Endothelial cell of umbilical vein (primary cell): ENCODE measurements around the gene DPP9. TPM values are rescaled to one million over a fixed set of nuclear protein-coding genes. Genes with fewer than 3 reads are reported as not detected.

Source experiments
- BruUV-seq: library from RNA; stranded (reverse); fragments of 400-500 nt; replicated peaks from 2 replicates; lab custom pipeline; 2021; lab: Mats Ljungman, UMichigan
- CTCF ChIA-PET: fragments of 300-600, 350-600 bp; sonication (Branson Sonifier 250); formaldehyde crosslinking; loops from one replicate; lab custom pipeline; 2021; ENCODE audit warnings: antibody characterized with exemption, inconsistent platforms; lab: Charles Lee
- POLR2A ChIA-PET: fragments of 300-600, 350-600 bp; sonication (Branson Sonifier 250); formaldehyde crosslinking; loops from one replicate; lab custom pipeline; 2021; ENCODE audit warnings: antibody characterized with exemption, inconsistent platforms; lab: Charles Lee
- DNase-seq: peaks from one replicate; pipeline ENCODE4 v3.0.0-alpha.2; 2011; ENCODE audit warnings: low read depth, low spot score
- FAIRE-seq: peaks from 2 replicates; lab custom pipeline; 2011; peaks lifted over from hg19 to GRCh38; lab: Jason Lieb, UNC
- H2AFZ ChIP-seq: 2 replicates; pipeline ENCODE4 v1.6.0; 2012; ENCODE audit warnings: low read depth, low read length, control low read depth, inconsistent platforms
- H3K27ac ChIP-seq: 2 replicates; pipeline ENCODE4 v1.5.1; 2011; ENCODE audit warnings: low read depth, mild to moderate bottlenecking, control low read depth, low read length, moderate library complexity; ENCODE audit not compliant: insufficient read depth
- H3K27me3 ChIP-seq, 2 experiments: 2 replicates each; pipeline versions ENCODE4 v1.6.0 to v1.6.1; 2011; ENCODE audit warnings: low read length in 2 of 2, mixed read lengths in 1 of 2; ENCODE audit not compliant: control insufficient read depth in 2 of 2, insufficient read depth in 2 of 2
- H3K36me3 ChIP-seq, 2 experiments: 2 replicates in 1 of 2; 3 replicates in 1 of 2; pipeline ENCODE4 v1.5.1; 2011; ENCODE audit warnings: low read length in 2 of 2, mild to moderate bottlenecking in 1 of 2, moderate library complexity in 1 of 2; ENCODE audit not compliant: control insufficient read depth in 2 of 2, insufficient read depth in 2 of 2; ENCODE audit errors: extremely low read depth in 1 of 2
- H3K4me1 ChIP-seq: 3 replicates; pipeline ENCODE4 v1.5.1; 2011; ENCODE audit warnings: mild to moderate bottlenecking, low read length; ENCODE audit not compliant: control insufficient read depth, insufficient read depth; ENCODE audit errors: extremely low read depth
- H3K4me2 ChIP-seq: 2 replicates; pipeline ENCODE4 v1.6.1; 2011; ENCODE audit warnings: low read length, control low read depth, mixed read lengths; ENCODE audit not compliant: insufficient read depth
- H3K4me3 ChIP-seq, 3 experiments: fragments of 200-600 bp in 1 of 3; sonication (generic), shearing (Covaris generic) in 1 of 3; replicated peaks in 1 of 3; 2 replicates each; pipeline ENCODE4 v1.5.1; 2011 to 2016; ENCODE audit warnings: control low read depth in 3 of 3, low read length in 3 of 3, mild to moderate bottlenecking in 2 of 3, inconsistent platforms in 1 of 3, low read depth in 1 of 3, moderate library complexity in 1 of 3; ENCODE audit not compliant: insufficient read depth in 1 of 3
- H3K79me2 ChIP-seq: 2 replicates; pipeline ENCODE4 v1.6.0; 2012; ENCODE audit warnings: low read length, inconsistent platforms; ENCODE audit not compliant: control insufficient read depth, insufficient read depth
- H3K9ac ChIP-seq: replicated peaks from 2 replicates; pipeline ENCODE3; 2011; ENCODE audit warnings: low read length, control low read depth; ENCODE audit not compliant: insufficient read depth; ENCODE audit errors: extremely low read depth
- H3K9me1 ChIP-seq: replicated peaks from 3 replicates; pipeline ENCODE4 v1.6.0; 2011; ENCODE audit warnings: mild to moderate bottlenecking, low read length; ENCODE audit not compliant: control insufficient read depth, insufficient read depth; ENCODE audit errors: extremely low read depth
- H3K9me3 ChIP-seq: replicated peaks from 2 replicates; pipeline ENCODE4 v1.5.1; 2012; ENCODE audit warnings: low read length, inconsistent platforms; ENCODE audit not compliant: control insufficient read depth, insufficient read depth
- H4K20me1 ChIP-seq: replicated peaks from 2 replicates; pipeline ENCODE3; 2011; ENCODE audit warnings: mild to moderate bottlenecking, low read length; ENCODE audit not compliant: control insufficient read depth, insufficient read depth; ENCODE audit errors: extremely low read depth
- CTCF ChIP-seq, 2 donors: IDR thresholded peaks; 1 replicate in 1 of 2; 2 replicates in 1 of 2; pipeline ENCODE4 v1.5.1; 2011; ENCODE audit warnings: low read length in 2 of 2, mild to moderate bottlenecking in 2 of 2, moderate library complexity in 2 of 2, control low read depth in 1 of 2, inconsistent platforms in 1 of 2, low read depth in 1 of 2; ENCODE audit not compliant: insufficient read depth in 1 of 2; ENCODE audit errors: extremely low read depth in 1 of 2
- EZH2 ChIP-seq: IDR thresholded peaks from 2 replicates; pipeline ENCODE4 v1.6.1; 2012; ENCODE audit warnings: borderline replicate concordance, low read depth, mild to moderate bottlenecking, moderate library complexity, low read length, inconsistent platforms; ENCODE audit not compliant: severe bottlenecking
- FOS ChIP-seq: IDR thresholded peaks from 2 replicates; pipeline ENCODE4 v1.6.1; 2011; ENCODE audit warnings: mild to moderate bottlenecking, low read length, moderate library complexity, borderline replicate concordance; ENCODE audit not compliant: insufficient read depth
- GATA2 ChIP-seq: IDR thresholded peaks from 2 replicates; pipeline ENCODE4 v1.7.0; 2011; ENCODE audit warnings: low read depth, mild to moderate bottlenecking, moderate library complexity, mixed read lengths, low read length; ENCODE audit not compliant: insufficient read length, insufficient read depth
- JUN ChIP-seq: IDR thresholded peaks from 2 replicates; pipeline ENCODE4 v1.6.1; 2011; ENCODE audit warnings: borderline replicate concordance, low read depth; ENCODE audit not compliant: insufficient read length, insufficient read depth
- MAX ChIP-seq: IDR thresholded peaks from 2 replicates; pipeline ENCODE4 v1.6.1; 2011; ENCODE audit not compliant: insufficient read depth, insufficient read length
- MYC ChIP-seq: IDR thresholded peaks from one replicate; pipeline ENCODE4 v1.6.1; 2011; ENCODE audit warnings: mild to moderate bottlenecking, low read depth, low read length
- POLR2A ChIP-seq: IDR thresholded peaks from 2 replicates; pipeline ENCODE4 v1.6.1; 2012; ENCODE audit warnings: low read depth, mild to moderate bottlenecking, control low read depth, low read length
- POLR2AphosphoS5 ChIP-seq: IDR thresholded peaks from 2 replicates; pipeline ENCODE4 v1.6.1; 2012; ENCODE audit warnings: low read depth, mild to moderate bottlenecking, control low read depth, low read length, moderate library complexity; ENCODE audit not compliant: insufficient read depth
- dilution Hi-C: fragments of 300-500 bp; cut with MboI; formaldehyde crosslinking; loops from one replicate; pipeline ENCODE4 v1.15.0; 2019; ENCODE audit warnings: low sequenced_read_pairs; ENCODE audit not compliant: extremely low pct_ligation_motif_present
- intact Hi-C: fragments of 100-400 bp; cut with micrococcal nuclease; formaldehyde crosslinking; loops from one replicate; pipeline ENCODE4 v1.10.0; 2022
- polyA plus RNA-seq, 4 experiments: library from polyadenylated mRNA; depleted of rRNA in 3 of 4; stranded (reverse) in 3 of 4; unstranded in 1 of 4; fragments of >200 nt; gene quantifications; 2 replicates each; pipeline versions ENCODE4 v1.2.1 to v1.2.3, GENCODE V29; 2011 to 2012; ENCODE audit warnings: missing spikeins in 1 of 4
- total RNA-seq: library from RNA; stranded (reverse); gene quantifications from 2 replicates; pipeline ENCODE4 v1.2.3, GENCODE V29; 2021

DPP9 gene
- total and polyA plus RNA-seq, 2 donors (not counting 3 experiments of a cell fraction or from before 2014, with no cell fraction given): 31.5 to 98.0 TPM

- DNase-seq (no peak), FAIRE-seq (no peak)
- no peaks in the 10 kb centered on the region for H3K9me1 ChIP-seq
- intact Hi-C loops (no loop called here), dilution Hi-C loops (no loop called here)
- H3K36me3 ChIP-seq: peaks cover 11 to 60% of the 10 kb centered on the region in 2 experiments
- CTCF ChIA-PET: interaction anchor here (1.0 to 1.8 kb wide), 2 partner anchors 12 to 98 kb away, joined by 3 to 5 read pairs; partner anchors contain the start of gene FEM1A
- no peaks in the 10 kb centered on the region for H3K27me3 ChIP-seq
- H3K9ac ChIP-seq: no peak overlapping the region
- peaks cover 9% of the 10 kb centered on the region for H3K4me1 ChIP-seq
- no peak overlapping the region for H3K4me2 ChIP-seq
- no peak overlapping the region for H2AFZ ChIP-seq
- BruUV-seq: no TSS peak
- POLR2A ChIA-PET: no interaction called here
- no peak for TF ChIP-seq MAX
- no peak for TF ChIP-seq GATA2
- no peak for TF ChIP-seq POLR2AphosphoS5
- TF ChIP-seq MYC: no peak
- TF ChIP-seq EZH2: no peak
- no peak for TF ChIP-seq JUN
- TF ChIP-seq CTCF (IDR thresholded peaks at IDR 0.05; ENCODE audit: extremely low read depth in 1 of 2, insufficient read depth in 1 of 2, low read depth in 1 of 2, low read length in 2 of 2): no peak
- TF ChIP-seq POLR2A: no peak
- no peak for TF ChIP-seq FOS
- H4K20me1 ChIP-seq: no peaks in the 10 kb centered on the region
- no peak overlapping the region for H3K27ac ChIP-seq
- no peaks in the 10 kb centered on the region for H3K9me3 ChIP-seq
- no peak overlapping the region for H3K4me3 ChIP-seq
- H3K79me2 ChIP-seq: no peaks in the 10 kb centered on the region
Measured at GRCh38 chr19:4693078-4693350, 30.6 kb downstream of the DPP9 start.
